Natural killer cell treated with Interleukin-12 subunit alpha and Interleukin-12 subunit beta and Interleukin-15 and Interleukin-18, amount 100 ng/mL, for 72 hours (primary cell): Measurements from ENCODE around the gene ADGRD2. TPM values are rescaled to one million over a fixed set of nuclear protein-coding genes. Genes with fewer than 3 reads are reported as not detected.
A peak's percentile ranks its signal among the peaks of the same experiment; 100 is the strongest.

Experiments
- ATAC-seq, 2 donors: fragments of 150-1000 bp; cut with Tn5 transposase in 1 of 2; sonication (Bioruptor Pico), chemical (Tn5 transposase) in 1 of 2; 2 replicates each; pipeline ENCODE4 v1.10.0; 2021
- DNase-seq: peaks from one replicate; pipeline ENCODE4 v3.0.0; 2022; ENCODE audit warnings: low spot score
- H3K27ac Mint-ChIP-seq, 2 donors: 1 replicate in 1 of 2; 2 replicates in 1 of 2; pipeline ENCODE4 v1.8.0; 2022; ENCODE audit warnings: mixed read lengths in 2 of 2, mild to moderate bottlenecking in 1 of 2, moderate library complexity in 1 of 2
- H3K27me3 Mint-ChIP-seq, 2 donors: 1 replicate in 1 of 2; 2 replicates in 1 of 2; pipeline ENCODE4 v1.8.0; 2022; ENCODE audit warnings: mixed read lengths in 2 of 2
- H3K36me3 Mint-ChIP-seq: one replicate; pipeline ENCODE4 v1.8.0; 2022; ENCODE audit warnings: mixed read lengths
- H3K4me1 Mint-ChIP-seq, 2 donors: 1 replicate in 1 of 2; 2 replicates in 1 of 2; pipeline ENCODE4 v1.8.0; 2022; ENCODE audit warnings: low read depth in 2 of 2, mixed read lengths in 2 of 2, mild to moderate bottlenecking in 1 of 2
- H3K4me3 Mint-ChIP-seq: one replicate; pipeline ENCODE4 v1.8.0; 2022; ENCODE audit warnings: mixed read lengths
- H3K9me3 Mint-ChIP-seq: 2 replicates; pipeline ENCODE4 v1.8.0; 2022; ENCODE audit warnings: mixed read lengths
- total RNA-seq, 2 donors: library from RNA; stranded (reverse); gene quantifications; one replicate each; pipeline ENCODE4 v1.2.3, GENCODE V29; 2022

Gene ADGRD2
- total RNA-seq, 2 donors from 2014 or later = not detected

DNA sequence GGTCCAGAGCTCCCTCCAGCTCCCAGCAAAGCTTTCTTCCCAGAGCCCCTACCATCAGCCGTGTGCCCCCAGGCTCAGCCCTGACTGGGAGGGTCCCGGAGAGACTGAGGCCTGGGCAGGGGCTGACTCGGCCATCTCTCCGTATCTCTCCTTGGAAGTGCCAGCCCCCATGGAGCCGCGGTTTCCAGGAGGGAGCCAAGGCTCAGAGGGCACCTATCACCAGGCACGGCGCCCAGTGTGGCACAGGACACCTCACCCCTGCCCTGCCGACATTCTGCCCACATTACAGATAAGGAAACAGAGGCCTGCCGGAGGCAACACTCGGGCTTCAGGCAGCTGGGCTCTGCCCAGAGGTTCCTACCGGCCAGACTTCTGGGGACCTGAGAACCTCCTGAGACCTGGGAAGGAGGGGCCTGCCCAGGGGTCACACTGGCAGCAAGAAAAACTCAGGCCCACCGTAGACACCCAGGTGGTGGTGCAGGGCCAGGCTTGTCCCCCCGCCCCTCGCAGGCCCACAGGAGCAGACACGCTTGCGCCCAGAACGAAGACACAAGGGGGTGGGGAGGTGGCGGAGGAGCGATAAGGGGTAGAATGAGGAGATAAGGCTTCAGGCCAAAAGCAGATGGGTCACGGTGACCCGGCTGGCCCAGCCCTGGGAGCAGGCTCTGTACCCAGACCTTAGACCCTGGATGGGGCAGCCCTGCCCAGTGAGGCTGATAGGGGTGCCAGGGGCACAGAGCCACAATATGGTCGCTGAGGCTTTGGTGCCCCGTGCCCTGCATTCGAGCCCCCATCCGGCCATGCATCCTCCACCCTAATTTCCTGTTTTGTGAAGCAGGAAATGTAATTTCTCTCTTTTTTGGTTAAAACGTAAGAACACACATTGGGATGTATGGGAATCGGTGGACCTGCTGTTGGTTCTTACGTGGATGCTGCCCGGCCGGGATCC is 45.1 kb downstream of the ADGRD2 start:
- Mint-ChIP-seq H3K36me3 (no peaks in the 10 kb centered on the region), H3K4me1 (peaks cover 7 to 19% of the 10 kb centered on the region in 2 donors), H3K27ac (peak overlapping the region in 1 of 2 donors; percentile 43), H3K27me3 (peaks cover 3 to 8% of the 10 kb centered on the region in 2 donors), H3K4me3 (no peak overlapping the region), H3K9me3 (no peaks in the 10 kb centered on the region)
- ATAC-seq (no peak), DNase-seq (no peak)

DNA sequence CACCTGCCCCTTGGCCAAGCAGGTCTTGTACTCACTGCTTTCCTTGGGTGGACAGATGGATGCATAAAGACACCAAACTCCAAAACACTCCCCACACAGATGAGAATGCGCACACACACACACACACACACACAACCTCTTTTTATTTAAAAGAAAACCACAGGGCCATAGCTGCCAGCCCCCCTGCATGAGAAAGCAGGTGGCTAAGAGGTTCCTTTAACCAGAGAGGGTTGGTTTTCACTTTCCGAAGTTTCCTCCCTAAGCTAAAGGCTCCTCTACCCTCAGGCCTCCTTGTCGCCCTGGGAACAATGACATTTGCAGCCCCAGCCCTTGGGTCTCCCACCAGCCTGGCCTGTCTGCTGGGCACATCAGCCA is 45.8 kb downstream of the ADGRD2 start:
- ATAC-seq (no peak), DNase-seq (no peak)
- H3K4me1 Mint-ChIP-seq = peaks cover 12 to 23% of the 10 kb centered on the region in 2 donors
- H3K9me3 Mint-ChIP-seq = no peaks in the 10 kb centered on the region
- H3K27ac Mint-ChIP-seq = peak overlapping the region in 1 of 2 donors; percentile 43
- peaks cover 8% of the 10 kb centered on the region in 2 donors for H3K27me3 Mint-ChIP-seq
- no peak overlapping the region for H3K4me3 Mint-ChIP-seq
- H3K36me3 Mint-ChIP-seq = no peaks in the 10 kb centered on the region

DNA sequence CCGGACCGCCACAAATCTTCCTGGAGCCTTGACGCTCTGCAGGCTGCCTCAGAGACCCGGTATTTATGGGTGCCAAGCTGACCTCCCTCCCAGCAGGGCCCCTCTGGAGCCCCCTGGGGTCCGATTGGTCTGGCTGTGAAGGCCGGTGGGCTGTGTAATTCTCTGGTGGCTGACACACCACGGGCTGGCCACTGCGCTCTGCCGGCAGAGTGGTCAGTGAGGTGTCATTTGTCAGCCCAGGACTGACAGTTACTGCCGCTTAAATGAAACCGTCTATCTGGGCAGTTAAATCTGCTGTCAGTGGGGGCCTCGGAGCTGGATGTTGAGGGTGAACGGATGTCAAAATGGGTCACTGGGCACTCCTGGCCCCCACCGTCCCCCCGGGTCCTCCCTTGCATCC is 46.2 kb downstream of the ADGRD2 start:
- peaks cover 12 to 23% of the 10 kb centered on the region in 2 donors for H3K4me1 Mint-ChIP-seq
- H3K27ac Mint-ChIP-seq = peak overlapping the region in 1 of 2 donors; percentile 43
- H3K4me3 Mint-ChIP-seq = no peak overlapping the region
- DNase-seq = no peak
- H3K27me3 Mint-ChIP-seq = peaks cover 8% of the 10 kb centered on the region in 2 donors
- ATAC-seq = no peak
- H3K36me3 Mint-ChIP-seq = no peaks in the 10 kb centered on the region
- no peaks in the 10 kb centered on the region for H3K9me3 Mint-ChIP-seq

DNA sequence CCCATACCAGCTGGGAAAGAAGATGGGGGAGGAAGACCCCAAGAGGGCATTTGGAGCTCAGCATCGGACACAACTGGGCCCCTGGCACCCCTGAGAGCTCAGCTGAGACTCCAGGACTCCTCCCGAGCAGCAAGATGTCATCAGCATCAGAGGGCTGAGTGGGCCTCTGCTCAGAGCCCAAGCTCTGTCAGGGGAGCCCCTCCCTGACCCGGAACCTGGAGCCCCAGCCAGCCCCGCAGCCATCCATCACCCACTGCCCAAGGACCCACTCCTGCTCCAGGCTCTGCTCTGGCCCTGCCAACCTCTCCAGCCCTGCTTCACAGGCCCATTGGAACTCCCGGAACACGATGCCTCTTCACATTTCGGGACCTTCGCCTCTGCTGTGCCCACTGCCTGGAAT is 47.2 kb downstream of the ADGRD2 start:
- H3K27ac Mint-ChIP-seq = no peak overlapping the region

DNA sequence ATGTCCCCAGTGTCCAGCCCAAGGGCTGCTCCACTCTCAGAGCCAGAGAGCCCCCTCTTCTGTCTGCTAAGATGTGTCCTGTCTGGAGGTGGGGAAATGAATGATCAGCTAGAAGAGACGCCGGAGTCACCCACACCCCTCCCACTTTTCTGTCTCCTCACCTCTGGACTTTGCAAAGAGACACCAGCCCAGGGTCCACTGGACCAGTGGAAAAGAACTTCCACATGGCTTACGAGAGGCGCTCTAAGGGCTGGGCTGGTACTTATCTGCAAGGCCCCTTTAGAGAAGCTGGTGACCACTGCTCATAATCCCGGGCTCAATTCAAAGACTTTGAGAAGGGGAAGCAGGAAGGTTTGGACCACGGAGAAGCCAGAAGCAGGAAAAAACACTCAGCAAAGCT is 47.8 kb downstream of the ADGRD2 start:
- H3K27me3 Mint-ChIP-seq = peaks cover 8% of the 10 kb centered on the region in 2 donors
- no peaks in the 10 kb centered on the region for H3K9me3 Mint-ChIP-seq
- DNase-seq (no peak), ATAC-seq (no peak)
- peaks cover 12 to 23% of the 10 kb centered on the region in 2 donors for H3K4me1 Mint-ChIP-seq
- no peak overlapping the region for H3K4me3 Mint-ChIP-seq
- H3K27ac Mint-ChIP-seq = no peak overlapping the region
- H3K36me3 Mint-ChIP-seq = no peaks in the 10 kb centered on the region

More for the DNA sequence above, 47.2 kb downstream of the ADGRD2 start:
- no peaks in the 10 kb centered on the region for H3K36me3 Mint-ChIP-seq
- peaks cover 8% of the 10 kb centered on the region in 2 donors for H3K27me3 Mint-ChIP-seq
- no peaks in the 10 kb centered on the region for H3K9me3 Mint-ChIP-seq
- no peak for DNase-seq
- H3K4me3 Mint-ChIP-seq = no peak overlapping the region
- peaks cover 12 to 23% of the 10 kb centered on the region in 2 donors for H3K4me1 Mint-ChIP-seq
- no peak for ATAC-seq

DNA sequence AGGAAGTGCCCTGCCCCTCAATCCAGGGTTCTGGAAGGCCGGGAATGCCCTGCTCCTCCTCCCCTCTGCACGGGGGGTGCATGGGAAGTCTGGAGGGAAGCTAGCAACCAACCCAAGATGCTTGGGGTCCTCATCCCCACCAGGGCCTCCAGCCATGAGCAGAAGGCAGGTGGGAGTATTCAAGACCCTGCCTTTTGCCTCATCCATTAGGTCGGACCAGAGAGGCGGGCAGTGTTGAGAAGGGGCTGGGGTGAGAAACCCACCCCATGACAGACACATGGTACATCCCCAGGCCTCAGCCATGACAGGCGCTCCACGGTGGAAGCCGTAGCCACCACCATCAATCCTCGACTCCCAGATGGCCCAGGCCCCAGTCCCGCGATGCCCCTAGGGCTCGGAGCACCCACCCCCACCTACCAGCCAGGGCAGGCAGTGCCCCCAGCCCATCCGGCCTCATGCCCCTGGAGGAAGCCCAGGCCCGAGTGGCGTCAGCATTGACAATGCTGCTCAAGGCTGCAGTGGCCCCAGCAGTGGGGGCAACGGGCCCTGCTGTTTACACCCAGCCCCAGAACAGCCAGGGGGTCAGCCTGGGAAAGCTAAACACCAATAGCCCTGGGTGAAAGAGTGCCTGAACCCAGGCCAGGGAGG is 48.4 kb downstream of the ADGRD2 start:
- no peak for ATAC-seq
- Mint-ChIP-seq H3K27ac (no peak overlapping the region), H3K27me3 (peaks cover 9 to 10% of the 10 kb centered on the region in 2 donors), H3K9me3 (no peaks in the 10 kb centered on the region), H3K36me3 (peaks cover under 1% of the 10 kb centered on the region), H3K4me3 (no peak overlapping the region), H3K4me1 (peaks cover 13 to 24% of the 10 kb centered on the region in 2 donors)
- no peak for DNase-seq

DNA sequence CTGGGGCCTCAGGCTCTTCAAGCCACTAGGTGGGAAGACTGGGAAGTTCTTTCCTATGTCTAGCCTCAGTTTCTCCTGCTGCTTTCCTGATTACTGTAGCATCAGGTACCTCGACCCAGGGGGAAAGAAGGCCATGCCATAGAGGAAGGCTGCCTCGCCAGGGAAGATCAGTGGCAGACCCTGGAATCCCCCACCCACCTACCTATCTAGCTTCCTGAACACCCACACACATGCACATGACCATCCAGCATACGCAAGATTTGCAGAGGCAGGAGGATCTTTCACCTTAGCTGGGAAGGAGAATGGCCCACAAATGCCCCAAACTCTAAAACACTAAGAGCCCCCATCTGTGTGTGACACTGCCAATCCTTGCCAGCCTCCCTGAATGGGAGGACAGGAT is 49.0 kb downstream of the ADGRD2 start:
- Mint-ChIP-seq H3K27me3 (peaks cover 14 to 16% of the 10 kb centered on the region in 2 donors), H3K36me3 (peaks cover 6% of the 10 kb centered on the region), H3K4me3 (no peak overlapping the region), H3K27ac (no peak overlapping the region), H3K4me1 (peaks cover 19 to 29% of the 10 kb centered on the region in 2 donors), H3K9me3 (no peaks in the 10 kb centered on the region)
- ATAC-seq = no peak
- no peak for DNase-seq

DNA sequence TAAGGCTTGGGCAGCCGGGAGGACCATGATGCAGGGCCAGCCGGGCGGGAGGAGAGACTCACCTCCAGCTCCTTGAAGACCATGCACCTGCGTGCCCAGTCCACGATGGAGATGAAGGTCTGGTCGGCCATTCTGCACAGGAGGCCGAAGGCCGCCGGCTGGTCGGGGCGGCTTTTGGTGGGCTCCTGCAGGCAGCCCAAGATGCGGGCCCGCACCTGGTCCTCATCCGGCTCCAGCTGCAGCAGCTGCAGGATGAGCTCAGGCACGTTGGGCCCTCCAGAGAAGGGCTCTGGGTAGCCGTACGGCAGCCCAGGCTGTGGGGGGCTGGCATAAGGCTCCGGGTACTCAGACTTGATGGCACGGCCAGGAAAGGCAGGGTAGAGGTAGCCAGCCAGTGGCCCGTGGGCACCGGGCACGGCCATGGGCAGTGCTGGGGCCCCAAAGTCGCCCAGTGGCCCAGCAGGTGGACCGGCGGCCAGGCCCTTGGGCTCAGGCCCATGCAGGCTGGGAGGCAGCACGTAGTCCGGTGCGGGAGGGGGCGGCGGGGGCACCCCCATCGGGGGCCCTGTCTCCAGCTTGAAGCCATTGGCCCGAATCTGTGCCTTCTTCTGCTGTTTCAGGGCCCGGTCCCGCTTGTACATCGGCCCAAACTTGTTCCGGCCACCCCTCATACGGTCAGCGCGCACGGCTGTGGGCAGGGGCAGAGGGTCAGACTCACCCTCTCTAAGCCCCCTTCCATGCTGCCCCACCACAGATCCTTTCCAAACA is 50.0 kb downstream of the ADGRD2 start:
- peaks cover 16 to 17% of the 10 kb centered on the region in 2 donors for H3K27me3 Mint-ChIP-seq

DNA sequence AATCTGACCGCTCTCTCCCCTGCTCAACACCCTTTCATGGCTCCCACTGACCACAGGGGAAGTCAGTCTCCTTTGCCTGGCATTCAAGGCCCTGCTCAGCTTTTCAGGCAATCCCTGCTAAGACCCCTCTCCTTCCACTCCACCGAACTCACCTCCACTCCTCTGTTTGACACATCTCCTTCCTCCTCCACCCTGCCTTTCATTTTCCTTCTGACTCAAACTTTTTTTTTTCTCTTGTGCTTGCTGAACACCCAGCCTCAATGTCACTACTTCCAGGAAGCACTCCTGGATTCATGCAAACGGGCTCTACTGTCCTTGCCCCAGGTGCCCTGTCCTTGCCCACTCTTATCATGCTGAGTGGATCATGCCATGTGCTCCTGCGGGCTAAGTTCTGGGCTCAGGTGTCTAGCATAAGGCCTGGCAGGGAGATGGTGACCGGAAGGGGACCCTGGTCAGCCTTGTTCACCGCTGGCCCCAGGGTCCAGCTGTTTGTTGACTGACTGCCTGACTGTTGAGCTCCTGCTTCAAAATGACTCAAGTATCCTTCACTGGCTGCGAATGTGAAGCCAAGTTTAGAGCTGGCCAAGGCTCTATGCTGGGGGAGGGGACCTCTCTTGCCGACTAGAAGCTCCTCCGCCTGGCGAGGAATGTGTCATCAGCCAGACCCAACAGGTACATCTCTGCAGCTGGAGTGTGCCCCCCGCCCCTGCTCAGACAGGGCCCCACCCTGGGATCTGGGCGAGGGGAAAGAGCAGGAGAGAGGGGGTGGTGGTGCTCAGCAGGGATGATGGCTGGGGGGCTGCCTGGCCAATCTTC is 50.8 kb downstream of the ADGRD2 start:
- Mint-ChIP-seq H3K9me3 (no peaks in the 10 kb centered on the region), H3K4me3 (no peak overlapping the region), H3K27ac (no peak overlapping the region), H3K27me3 (peaks cover 17 to 19% of the 10 kb centered on the region in 2 donors), H3K4me1 (peaks cover 16 to 21% of the 10 kb centered on the region in 2 donors), H3K36me3 (peaks cover 7% of the 10 kb centered on the region)
- ATAC-seq = no peak
- no peak for DNase-seq

More for the DNA sequence above, 50.0 kb downstream of the ADGRD2 start:
- Mint-ChIP-seq H3K4me1 (peaks cover 19 to 28% of the 10 kb centered on the region in 2 donors), H3K4me3 (no peak overlapping the region), H3K36me3 (peaks cover 7% of the 10 kb centered on the region), H3K9me3 (no peaks in the 10 kb centered on the region), H3K27ac (no peak overlapping the region)
- ATAC-seq (no peak), DNase-seq (no peak)

DNA sequence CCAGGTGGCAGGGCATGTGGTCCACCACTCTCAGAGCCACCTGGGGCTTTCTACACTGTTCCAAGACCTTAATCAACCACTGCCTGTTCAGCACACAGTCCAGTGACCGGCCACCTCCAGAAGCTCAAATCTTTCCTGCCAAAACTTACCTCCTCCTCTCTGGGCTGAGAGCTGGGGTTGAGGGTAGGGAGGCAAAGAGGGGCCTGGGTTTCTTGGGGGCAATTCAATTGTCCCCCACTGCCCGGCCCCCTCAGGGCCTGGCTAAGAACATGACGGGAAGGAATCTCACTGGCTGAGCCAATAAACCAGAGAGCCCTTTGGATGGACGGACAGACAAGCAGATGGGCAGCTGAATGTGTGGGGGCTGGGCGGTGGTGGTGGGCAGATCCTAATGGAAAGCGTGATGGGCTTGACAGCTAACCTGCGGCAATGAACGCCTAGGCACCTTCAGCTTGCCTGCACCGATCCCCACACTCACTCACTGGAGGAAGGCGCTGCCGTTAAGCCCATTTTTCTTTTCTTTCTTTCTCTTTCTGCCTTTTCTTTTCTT is 51.6 kb downstream of the ADGRD2 start:
- H3K9me3 Mint-ChIP-seq = no peaks in the 10 kb centered on the region
- ATAC-seq (no peak), DNase-seq (no peak)
- peaks cover 7% of the 10 kb centered on the region for H3K36me3 Mint-ChIP-seq
- H3K4me3 Mint-ChIP-seq = no peak overlapping the region
- H3K27me3 Mint-ChIP-seq = peaks cover 17 to 22% of the 10 kb centered on the region in 2 donors
- peaks cover 13% of the 10 kb centered on the region in 2 donors for H3K4me1 Mint-ChIP-seq
- no peak overlapping the region for H3K27ac Mint-ChIP-seq

DNA sequence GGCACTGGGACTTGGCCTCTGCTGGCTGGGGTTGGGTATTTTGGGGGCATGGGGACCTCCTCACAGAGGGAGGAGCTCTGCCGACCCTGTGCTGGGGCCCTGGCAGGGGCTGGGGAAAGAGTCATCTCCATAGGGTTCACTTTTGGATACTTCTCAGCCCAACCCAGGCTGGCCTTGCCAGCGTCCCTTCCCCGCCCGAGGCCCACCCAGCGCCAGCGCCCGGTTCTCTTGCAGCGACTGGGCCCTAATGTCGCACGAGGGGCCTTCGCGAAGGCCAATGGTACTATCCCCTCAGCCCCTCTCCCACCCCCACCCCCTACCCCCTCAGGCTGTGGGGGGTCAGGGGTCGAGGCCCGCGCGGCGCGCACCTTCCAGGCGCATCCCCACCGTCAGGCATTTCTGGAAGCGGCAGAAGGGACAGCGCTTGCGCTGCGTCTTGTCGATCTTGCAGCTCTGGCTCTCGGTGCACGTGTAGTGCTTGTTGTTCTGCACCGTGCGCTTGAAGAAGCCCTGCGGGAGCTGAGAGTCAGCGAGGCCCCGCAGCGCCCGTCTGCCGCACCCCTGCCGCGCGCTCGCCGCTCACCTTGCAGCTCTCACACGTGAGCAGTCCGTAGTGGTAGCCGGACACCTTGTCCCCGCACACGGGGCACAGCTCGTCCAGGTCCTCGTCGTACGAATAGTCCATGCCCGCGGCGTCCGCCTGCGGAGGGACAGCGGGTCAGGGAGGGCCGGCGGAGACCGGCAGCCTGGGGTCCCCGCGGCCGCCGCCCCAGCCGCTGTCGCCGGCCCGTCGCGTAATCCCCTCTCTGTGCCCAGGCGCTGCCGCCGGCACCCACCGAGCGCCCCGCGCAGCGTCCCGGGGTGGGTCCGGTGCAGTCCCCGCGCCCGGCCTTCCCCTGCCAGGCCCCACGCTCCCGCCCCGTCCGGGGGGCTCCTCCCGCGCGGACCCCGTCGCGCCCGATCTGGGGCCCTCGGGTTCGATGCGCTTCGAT is 52.8 kb downstream of the ADGRD2 start:
- peaks cover 7% of the 10 kb centered on the region for H3K36me3 Mint-ChIP-seq
- DNase-seq = no peak
- H3K27me3 Mint-ChIP-seq = peaks cover 17 to 22% of the 10 kb centered on the region in 2 donors
- ATAC-seq = no peak
- no peaks in the 10 kb centered on the region for H3K9me3 Mint-ChIP-seq
- peaks cover 10 to 13% of the 10 kb centered on the region in 2 donors for H3K4me1 Mint-ChIP-seq
- H3K4me3 Mint-ChIP-seq = peak overlapping the region; percentile 87
- H3K27ac Mint-ChIP-seq = no peak overlapping the region
